CD8-positive, alpha-beta memory T cell (primary cell): ENCODE measurements around the gene PLEKHA7. TPM values are rescaled to one million over a fixed set of nuclear protein-coding genes. Genes with fewer than 3 reads are reported as not detected.
A peak's percentile ranks its signal among the peaks of the same experiment; 100 is the strongest.
"Not testable (repeated sequence)": the region's sequence is repeated elsewhere in the genome, so short reads cannot be mapped to it uniquely, and the experiment has no call there.

Source experiments
- CTCF ChIA-PET: fragments of 350-600 bp; sonication (Branson Sonifier 250); formaldehyde crosslinking; loops from one replicate; lab custom pipeline; 2021; ENCODE audit warnings: antibody characterized with exemption; lab: Charles Lee
- POLR2A ChIA-PET: fragments of 350-600 bp; sonication (Branson Sonifier 250); formaldehyde crosslinking; loops from one replicate; lab custom pipeline; 2021; ENCODE audit warnings: antibody characterized with exemption; lab: Charles Lee
- DNase-seq, 5 donors: peaks; one replicate each; pipeline versions ENCODE4 v3.0.0 to v3.0.0-alpha.2; 2020 to 2022; ENCODE audit warnings: mixed read lengths in 1 of 5
- H3K27ac ChIP-seq: one replicate; pipeline ENCODE4 v1.7.0; 2013; ENCODE audit warnings: low read depth, mild to moderate bottlenecking, low read length, moderate library complexity
- H3K27me3 ChIP-seq: 2 replicates; pipeline ENCODE4 v1.7.0; 2013; ENCODE audit warnings: low read length, mild to moderate bottlenecking; ENCODE audit not compliant: insufficient read depth, poor library complexity, severe bottlenecking
- H3K36me3 ChIP-seq: 2 replicates; pipeline ENCODE4 v1.7.0; 2013; ENCODE audit warnings: mild to moderate bottlenecking, low read length, moderate library complexity; ENCODE audit not compliant: insufficient read depth
- H3K4me1 ChIP-seq: 2 replicates; pipeline ENCODE4 v1.7.0; 2013; ENCODE audit warnings: mild to moderate bottlenecking, low read length, moderate library complexity; ENCODE audit not compliant: insufficient read depth
- H3K4me3 ChIP-seq: 2 replicates; pipeline ENCODE4 v1.7.0; 2013; ENCODE audit warnings: mild to moderate bottlenecking, low read length
- H3K9me3 ChIP-seq: 2 replicates; pipeline ENCODE4 v1.7.0; 2013; ENCODE audit warnings: mild to moderate bottlenecking, low read length
- H3K27ac Mint-ChIP-seq, 8 donors: one replicate each; pipeline ENCODE4 v1.8.0; 2020 to 2021; ENCODE audit warnings: mixed read lengths in 8 of 8, mild to moderate bottlenecking in 6 of 8, inconsistent platforms in 3 of 8, moderate library complexity in 3 of 8
- H3K27me3 Mint-ChIP-seq, 2 donors: one replicate each; pipeline ENCODE4 v1.8.0; 2020 to 2021; ENCODE audit warnings: mixed read lengths in 2 of 2, mild to moderate bottlenecking in 1 of 2, moderate library complexity in 1 of 2
- H3K36me3 Mint-ChIP-seq, 3 donors: one replicate each; pipeline ENCODE4 v1.8.0; 2020 to 2021; ENCODE audit warnings: mixed read lengths in 3 of 3, inconsistent platforms in 1 of 3, mild to moderate bottlenecking in 1 of 3
- H3K4me1 Mint-ChIP-seq, 3 donors: one replicate each; pipeline ENCODE4 v1.8.0; 2020 to 2021; ENCODE audit warnings: mixed read lengths in 3 of 3, inconsistent platforms in 1 of 3, mild to moderate bottlenecking in 1 of 3
- H3K4me3 Mint-ChIP-seq, 7 donors: one replicate each; pipeline ENCODE4 v1.8.0; 2020 to 2021; ENCODE audit warnings: mixed read lengths in 7 of 7, mild to moderate bottlenecking in 6 of 7, moderate library complexity in 4 of 7, inconsistent platforms in 2 of 7
- H3K9me3 Mint-ChIP-seq, 5 donors: one replicate each; pipeline ENCODE4 v1.8.0; 2020 to 2022; ENCODE audit warnings: mixed read lengths in 5 of 5, mild to moderate bottlenecking in 3 of 5, moderate library complexity in 2 of 5, inconsistent platforms in 1 of 5
- polyA plus RNA-seq: library from polyadenylated mRNA; unstranded; fragments of 300-500 nt; fragmentation: Illumina TruSeq; gene quantifications from one replicate; pipeline ENCODE4 v1.2.3, GENCODE V29; 2021
- total RNA-seq, 2 experiments: library from RNA; stranded (reverse); gene quantifications; one replicate each; pipeline ENCODE4 v1.2.3, GENCODE V29; 2021

The PLEKHA7 gene
- total and polyA plus RNA-seq, 3 experiments from 2014 or later, result 4.1 to 6.6 (median 5.3) TPM

- H3K27me3 Mint-ChIP-seq, CTCF ChIA-PET, H3K4me3 Mint-ChIP-seq, H3K4me1 ChIP-seq, H3K4me1 Mint-ChIP-seq, H3K27me3 ChIP-seq, H3K4me3 ChIP-seq, H3K27ac ChIP-seq, DNase-seq, H3K36me3 ChIP-seq, POLR2A ChIA-PET, H3K9me3 ChIP-seq, H3K27ac Mint-ChIP-seq: not testable (repeated sequence)
- Mint-ChIP-seq H3K36me3 (peaks cover 0 to 16% (median 2%) of the 10 kb centered on the region in 3 donors), H3K9me3 (peaks cover 3 to 19% (median 12%) of the 10 kb centered on the region in 5 donors)
Observed at GRCh38 chr11:16887887-16888286, 126.3 kb downstream of the PLEKHA7 start.

- CTCF ChIA-PET, result no interaction called here
- H3K36me3 ChIP-seq, result no peaks in the 10 kb centered on the region
Observed at GRCh38 chr11:16883174-16883573, 131.0 kb downstream of the PLEKHA7 start.

GRCh38 chr11:16881766-16882165 is 132.4 kb downstream of the PLEKHA7 start:
- H3K4me1 Mint-ChIP-seq, result no peaks in the 10 kb centered on the region
- DNase-seq, result no peak

More at GRCh38 chr11:16883174-16883573, 131.0 kb downstream of the PLEKHA7 start:
- no peak for DNase-seq
- Mint-ChIP-seq H3K9me3 (peaks cover 0 to under 1% (median 0%) of the 10 kb centered on the region in 5 donors), H3K4me1 (no peaks in the 10 kb centered on the region), H3K27ac (peak overlapping the region in 1 of 8 donors; percentile 12), H3K36me3 (no peaks in the 10 kb centered on the region), H3K27me3 (peaks cover 7 to 28% of the 10 kb centered on the region in 2 donors), H3K4me3 (no peak overlapping the region)
- no peak overlapping the region for H3K4me3 ChIP-seq
- no peaks in the 10 kb centered on the region for H3K27me3 ChIP-seq
- H3K9me3 ChIP-seq, result no peaks in the 10 kb centered on the region
- H3K27ac ChIP-seq, result no peak overlapping the region
- no peaks in the 10 kb centered on the region for H3K4me1 ChIP-seq
- POLR2A ChIA-PET, result no interaction called here

GRCh38 chr11:16881074-16881709 is 133.0 kb downstream of the PLEKHA7 start:
- Mint-ChIP-seq H3K27ac (no peak overlapping the region), H3K9me3 (no peaks in the 10 kb centered on the region), H3K4me3 (no peak overlapping the region), H3K4me1 (no peaks in the 10 kb centered on the region), H3K36me3 (no peaks in the 10 kb centered on the region), H3K27me3 (peaks cover 7 to 33% of the 10 kb centered on the region in 2 donors)
- POLR2A ChIA-PET, result no interaction called here
- DNase-seq, result no peak
- CTCF ChIA-PET, result no interaction called here
- Histone ChIP-seq H3K9me3 (no peaks in the 10 kb centered on the region), H3K27me3 (no peaks in the 10 kb centered on the region), H3K27ac (no peak overlapping the region), H3K36me3 (no peaks in the 10 kb centered on the region), H3K4me1 (no peaks in the 10 kb centered on the region), H3K4me3 (no peak overlapping the region)

More at GRCh38 chr11:16881766-16882165, 132.4 kb downstream of the PLEKHA7 start:
- H3K27me3 ChIP-seq, result no peaks in the 10 kb centered on the region
- Mint-ChIP-seq H3K4me3 (no peak overlapping the region), H3K9me3 (no peaks in the 10 kb centered on the region), H3K36me3 (no peaks in the 10 kb centered on the region), H3K27ac (no peak overlapping the region), H3K27me3 (peaks cover 7 to 31% of the 10 kb centered on the region in 2 donors)
- no peaks in the 10 kb centered on the region for H3K4me1 ChIP-seq
- ChIA-PET POLR2A (no interaction called here), CTCF (no interaction called here)
- no peaks in the 10 kb centered on the region for H3K36me3 ChIP-seq
- H3K4me3 ChIP-seq, result no peak overlapping the region
- no peaks in the 10 kb centered on the region for H3K9me3 ChIP-seq
- no peak overlapping the region for H3K27ac ChIP-seq

GRCh38 chr11:16880184-16880801 is 133.9 kb downstream of the PLEKHA7 start:
- POLR2A ChIA-PET, result no interaction called here
- no peak overlapping the region for H3K4me3 ChIP-seq
- no peaks in the 10 kb centered on the region for H3K4me1 Mint-ChIP-seq
- H3K4me3 Mint-ChIP-seq, result no peak overlapping the region
- no peaks in the 10 kb centered on the region for H3K36me3 Mint-ChIP-seq
- no peaks in the 10 kb centered on the region for H3K9me3 Mint-ChIP-seq
- no peaks in the 10 kb centered on the region for H3K4me1 ChIP-seq
- CTCF ChIA-PET, result no interaction called here
- no peak for DNase-seq
- no peaks in the 10 kb centered on the region for H3K9me3 ChIP-seq
- H3K27ac Mint-ChIP-seq, result no peak overlapping the region
- H3K27me3 ChIP-seq, result no peaks in the 10 kb centered on the region
- H3K27ac ChIP-seq, result no peak overlapping the region
- peaks cover 7 to 37% of the 10 kb centered on the region in 2 donors for H3K27me3 Mint-ChIP-seq
- H3K36me3 ChIP-seq, result no peaks in the 10 kb centered on the region

GRCh38 chr11:16879690-16880089 is 134.5 kb downstream of the PLEKHA7 start:
- no peaks in the 10 kb centered on the region for H3K36me3 ChIP-seq
- DNase-seq, result no peak
- peaks cover 7 to 37% of the 10 kb centered on the region in 2 donors for H3K27me3 Mint-ChIP-seq
- CTCF ChIA-PET, result no interaction called here
- H3K27ac ChIP-seq, result no peak overlapping the region
- no peaks in the 10 kb centered on the region for H3K9me3 ChIP-seq
- H3K27ac Mint-ChIP-seq, result no peak overlapping the region
- no peaks in the 10 kb centered on the region for H3K4me1 ChIP-seq
- H3K4me3 Mint-ChIP-seq, result no peak overlapping the region
- no peaks in the 10 kb centered on the region for H3K9me3 Mint-ChIP-seq
- POLR2A ChIA-PET, result no interaction called here
- no peaks in the 10 kb centered on the region for H3K27me3 ChIP-seq
- H3K36me3 Mint-ChIP-seq, result no peaks in the 10 kb centered on the region
- no peaks in the 10 kb centered on the region for H3K4me1 Mint-ChIP-seq
- H3K4me3 ChIP-seq, result no peak overlapping the region

GRCh38 chr11:16876837-16877236 is 137.4 kb downstream of the PLEKHA7 start:
- H3K4me1 ChIP-seq, result no peaks in the 10 kb centered on the region
- H3K9me3 Mint-ChIP-seq, result no peaks in the 10 kb centered on the region
- ChIA-PET POLR2A (no interaction called here), CTCF (no interaction called here)
- H3K4me3 ChIP-seq, result no peak overlapping the region
- no peak overlapping the region for H3K4me3 Mint-ChIP-seq
- peaks cover 7 to 24% of the 10 kb centered on the region in 2 donors for H3K27me3 Mint-ChIP-seq
- no peaks in the 10 kb centered on the region for H3K36me3 Mint-ChIP-seq
- no peak overlapping the region for H3K27ac ChIP-seq
- H3K36me3 ChIP-seq, result no peaks in the 10 kb centered on the region
- H3K9me3 ChIP-seq, result no peaks in the 10 kb centered on the region
- no peak overlapping the region for H3K27ac Mint-ChIP-seq
- H3K27me3 ChIP-seq, result no peaks in the 10 kb centered on the region
- H3K4me1 Mint-ChIP-seq, result no peaks in the 10 kb centered on the region
- DNase-seq, result no peak

GRCh38 chr11:16876053-16876752 is 138.0 kb downstream of the PLEKHA7 start:
- no peaks in the 10 kb centered on the region for H3K36me3 Mint-ChIP-seq
- no peaks in the 10 kb centered on the region for H3K9me3 ChIP-seq
- H3K36me3 ChIP-seq, result no peaks in the 10 kb centered on the region
- ChIA-PET POLR2A (no interaction called here), CTCF (no interaction called here)
- no peaks in the 10 kb centered on the region for H3K27me3 ChIP-seq
- H3K4me3 Mint-ChIP-seq, result no peak overlapping the region
- H3K27ac Mint-ChIP-seq, result no peak overlapping the region
- no peak for DNase-seq
- no peak overlapping the region for H3K4me3 ChIP-seq
- no peaks in the 10 kb centered on the region for H3K9me3 Mint-ChIP-seq
- H3K4me1 Mint-ChIP-seq, result no peaks in the 10 kb centered on the region
- peaks cover 5 to 22% of the 10 kb centered on the region in 2 donors for H3K27me3 Mint-ChIP-seq
- H3K27ac ChIP-seq, result no peak overlapping the region
- H3K4me1 ChIP-seq, result no peaks in the 10 kb centered on the region
